Endodermal cell (in vitro differentiated cells): Measurements from ENCODE around the gene NUFIP1. TPM values are rescaled to one million over a fixed set of nuclear protein-coding genes. Genes with fewer than 3 reads are reported as not detected.
"Not testable (repeated sequence)": the region's sequence is repeated elsewhere in the genome, so short reads cannot be mapped to it uniquely, and the experiment has no call there.

Experiments used
- DNase-seq: peaks from one replicate; pipeline ENCODE4 v3.0.0-alpha.2; 2017
- H3K27ac ChIP-seq: 2 replicates; pipeline ENCODE4 v1.5.1; 2013; ENCODE audit warnings: mild to moderate bottlenecking, low read depth, low read length, moderate library complexity
- H3K27me3 ChIP-seq: 2 replicates; pipeline ENCODE4 v1.6.1; 2013; ENCODE audit warnings: mild to moderate bottlenecking, low read length, moderate library complexity; ENCODE audit not compliant: insufficient read depth, control insufficient read depth, poor library complexity, severe bottlenecking
- H3K36me3 ChIP-seq: 2 replicates; pipeline ENCODE4 v1.7.0; 2013; ENCODE audit warnings: mild to moderate bottlenecking, low read length, moderate library complexity; ENCODE audit not compliant: control insufficient read depth, insufficient read depth
- H3K4me1 ChIP-seq: one replicate; pipeline ENCODE4 v1.7.0; 2013; ENCODE audit warnings: low read length; ENCODE audit not compliant: control insufficient read depth, insufficient read depth
- H3K4me3 ChIP-seq: 2 replicates; pipeline ENCODE4 v1.5.1; 2013; ENCODE audit warnings: mild to moderate bottlenecking, low read length, moderate library complexity
- H3K9ac ChIP-seq: 2 replicates; pipeline ENCODE4 v1.6.1; 2013; ENCODE audit warnings: mild to moderate bottlenecking, low read length, moderate library complexity; ENCODE audit not compliant: poor library complexity, severe bottlenecking; ENCODE audit errors: extremely low read depth
- H3K9me3 ChIP-seq: 2 replicates; pipeline ENCODE4 v1.6.1; 2013; ENCODE audit warnings: mild to moderate bottlenecking, low read length, moderate library complexity; ENCODE audit not compliant: control insufficient read depth
- H3K27ac Mint-ChIP-seq: 2 replicates; pipeline ENCODE4 v1.8.0; 2020; ENCODE audit warnings: mixed read lengths
- H3K27me3 Mint-ChIP-seq: 2 replicates; pipeline ENCODE4 v1.8.0; 2021; ENCODE audit warnings: mild to moderate bottlenecking, mixed read lengths; ENCODE audit not compliant: insufficient read depth
- H3K36me3 Mint-ChIP-seq: 2 replicates; pipeline ENCODE4 v1.8.0; 2020; ENCODE audit warnings: low read depth, mixed read lengths
- H3K4me1 Mint-ChIP-seq: 2 replicates; pipeline ENCODE4 v1.8.0; 2020; ENCODE audit warnings: mixed read lengths
- H3K4me3 Mint-ChIP-seq: 2 replicates; pipeline ENCODE4 v1.8.0; 2020; ENCODE audit warnings: mild to moderate bottlenecking, moderate library complexity, mixed read lengths
- H3K9me3 Mint-ChIP-seq: 2 replicates; pipeline ENCODE4 v1.8.0; 2020; ENCODE audit warnings: mild to moderate bottlenecking, mixed read lengths
- CTCF ChIP-seq: fragments of 200-600 bp; sonication (generic); conservative IDR thresholded peaks from 2 replicates; pipeline ENCODE4 v1.5.0; 2021; ENCODE audit warnings: antibody characterized with exemption, mild to moderate bottlenecking
- WGBS, 2 experiments: methylation state at CpG; one replicate each; pipeline versions ENCODE4 v1.1.5 to v1.1.7; 2013; ENCODE audit warnings: missing lambda C conversion rate in 2 of 2, mixed read lengths in 1 of 2; ENCODE audit not compliant: insufficient coverage in 1 of 2, insufficient read length in 1 of 2; 5-methylcytosine and 5-hydroxymethylcytosine counted together
- total RNA-seq, 2 donors: library from RNA; stranded (reverse); fragmentation: NEBNext Ultra II Directional in 1 of 2; extraction: Animal tissue kit (Norgen Biotek cat#: 25700) in 1 of 2; gene quantifications; 2 replicates in 1 of 2; 3 replicates in 1 of 2; pipeline ENCODE4 v1.2.1, GENCODE V29; 2021

NUFIP1 gene
- total RNA-seq, 2 donors from 2014 or later, result 11.0 to 13.9 TPM

GRCh38 chr13:45024847-45025246 is 35.6 kb upstream of the NUFIP1 start:
- DNase-seq, result no peak

GRCh38 chr13:45021250-45021649 is 32.0 kb upstream of the NUFIP1 start:
- H3K4me1 ChIP-seq, result no peaks in the 10 kb centered on the region
- H3K27me3 ChIP-seq, result no peaks in the 10 kb centered on the region
- Mint-ChIP-seq H3K4me3 (no peak overlapping the region), H3K36me3 (peaks cover 33% of the 10 kb centered on the region), H3K27me3 (no peaks in the 10 kb centered on the region), H3K27ac (no peak overlapping the region), H3K4me1 (no peaks in the 10 kb centered on the region), H3K9me3 (no peaks in the 10 kb centered on the region)
- H3K27ac ChIP-seq, result no peak overlapping the region
- no peak overlapping the region for H3K9ac ChIP-seq
- no peaks in the 10 kb centered on the region for H3K9me3 ChIP-seq
- peaks cover 52% of the 10 kb centered on the region for H3K36me3 ChIP-seq
- WGBS, 2 experiments, result 92 to 94% methylated on average over 2 to 3 of the region's 3 CpGs
- DNase-seq, result no peak
- no peak for TF ChIP-seq CTCF
- no peak overlapping the region for H3K4me3 ChIP-seq

More at GRCh38 chr13:45024847-45025246, 35.6 kb upstream of the NUFIP1 start:
- Histone ChIP-seq H3K9me3 (no peaks in the 10 kb centered on the region), H3K27ac (no peak overlapping the region), H3K27me3 (no peaks in the 10 kb centered on the region), H3K4me1 (no peaks in the 10 kb centered on the region), H3K9ac (no peak overlapping the region), H3K36me3 (peaks cover 45% of the 10 kb centered on the region), H3K4me3 (no peak overlapping the region)
- 78 to 86% methylated on average over 2 of the region's 2 CpGs for WGBS, 2 experiments
- no peaks in the 10 kb centered on the region for H3K9me3 Mint-ChIP-seq
- TF ChIP-seq CTCF, result no peak
- no peak overlapping the region for H3K27ac Mint-ChIP-seq
- no peak overlapping the region for H3K4me3 Mint-ChIP-seq
- H3K4me1 Mint-ChIP-seq, result peaks cover 5% of the 10 kb centered on the region
- no peaks in the 10 kb centered on the region for H3K27me3 Mint-ChIP-seq
- H3K36me3 Mint-ChIP-seq, result peaks cover 20% of the 10 kb centered on the region

DNA sequence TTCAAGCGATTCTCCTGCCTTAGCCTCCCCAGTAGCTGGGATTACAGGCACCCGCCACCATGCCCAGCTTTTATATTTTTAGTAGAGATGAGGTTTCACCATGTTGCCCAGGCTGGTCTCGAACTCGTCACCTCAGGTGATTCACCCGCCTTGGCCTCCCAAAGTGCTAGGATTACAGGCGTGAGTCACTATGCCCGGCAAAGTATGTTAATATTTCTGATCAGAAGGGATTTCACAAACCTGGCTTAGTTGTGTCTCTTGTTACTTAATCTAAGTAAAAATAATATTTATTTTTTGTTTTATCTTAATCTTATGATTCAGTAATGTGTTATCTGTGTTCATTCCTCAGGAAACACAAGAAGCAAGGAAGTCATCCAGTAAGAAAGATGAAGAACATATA is 30.7 kb upstream of the NUFIP1 start:
- not testable (repeated sequence) for H3K4me3 Mint-ChIP-seq, H3K27ac Mint-ChIP-seq, H3K27me3 Mint-ChIP-seq, H3K9me3 ChIP-seq, H3K4me1 Mint-ChIP-seq, H3K4me1 ChIP-seq, H3K4me3 ChIP-seq, H3K27me3 ChIP-seq, DNase-seq, H3K9ac ChIP-seq, H3K27ac ChIP-seq, H3K9me3 Mint-ChIP-seq
- H3K36me3 Mint-ChIP-seq, result peaks cover 38% of the 10 kb centered on the region
- peaks cover 54% of the 10 kb centered on the region for H3K36me3 ChIP-seq
- WGBS, 2 experiments, result 90 to 96% methylated on average over 3 to 7 of the region's 7 CpGs

DNA sequence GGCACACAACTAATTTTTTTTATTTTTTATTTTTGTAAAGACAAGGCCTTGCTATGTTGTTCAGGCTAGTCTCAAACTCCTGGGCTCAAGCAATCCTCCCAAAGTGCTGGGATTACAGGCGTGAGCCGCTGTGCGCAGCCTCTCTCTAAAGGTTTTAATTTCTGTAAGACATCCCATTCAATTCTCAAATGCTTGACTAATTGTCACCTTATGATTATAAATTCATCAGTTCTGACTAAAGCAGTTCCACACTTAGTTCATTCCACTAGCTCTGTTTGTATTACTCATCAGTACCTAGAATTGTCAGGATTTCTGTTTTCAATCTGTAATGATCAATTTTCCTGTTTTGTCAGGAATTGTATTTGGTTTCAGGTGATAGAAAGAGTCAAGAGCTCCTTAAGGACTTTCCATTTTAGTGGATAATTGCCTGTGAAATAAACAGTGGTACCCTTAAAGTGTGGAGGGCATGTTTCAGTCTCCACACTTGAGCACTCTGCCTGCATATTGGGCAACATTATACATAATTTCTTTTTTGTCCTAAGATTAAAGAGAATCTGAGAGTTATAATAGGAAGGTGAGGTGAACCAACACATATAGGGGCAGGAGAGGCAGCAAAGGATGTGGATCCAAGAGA is 27.6 kb upstream of the NUFIP1 start:
- Histone ChIP-seq H3K9ac (no peak overlapping the region), H3K4me1 (no peaks in the 10 kb centered on the region), H3K27ac (no peak overlapping the region), H3K9me3 (no peaks in the 10 kb centered on the region), H3K4me3 (no peak overlapping the region), H3K27me3 (no peaks in the 10 kb centered on the region), H3K36me3 (peaks cover 52% of the 10 kb centered on the region)
- Mint-ChIP-seq H3K9me3 (no peaks in the 10 kb centered on the region), H3K27me3 (no peaks in the 10 kb centered on the region), H3K4me3 (no peak overlapping the region), H3K36me3 (peaks cover 34% of the 10 kb centered on the region), H3K27ac (no peak overlapping the region), H3K4me1 (no peaks in the 10 kb centered on the region)
- DNase-seq, result no peak
- no peak for TF ChIP-seq CTCF
- WGBS, 2 experiments, result 98 to 100% methylated on average over 3 of the region's 3 CpGs
